ENCODE results near the gene ATXN7L1. TPM values are rescaled to one million over a fixed set of nuclear protein-coding genes. Genes with fewer than 3 reads are reported as not detected.

The ATXN7L1 gene
- polyA plus RNA-seq, 1 experiment: 2.7 TPM

DNA sequence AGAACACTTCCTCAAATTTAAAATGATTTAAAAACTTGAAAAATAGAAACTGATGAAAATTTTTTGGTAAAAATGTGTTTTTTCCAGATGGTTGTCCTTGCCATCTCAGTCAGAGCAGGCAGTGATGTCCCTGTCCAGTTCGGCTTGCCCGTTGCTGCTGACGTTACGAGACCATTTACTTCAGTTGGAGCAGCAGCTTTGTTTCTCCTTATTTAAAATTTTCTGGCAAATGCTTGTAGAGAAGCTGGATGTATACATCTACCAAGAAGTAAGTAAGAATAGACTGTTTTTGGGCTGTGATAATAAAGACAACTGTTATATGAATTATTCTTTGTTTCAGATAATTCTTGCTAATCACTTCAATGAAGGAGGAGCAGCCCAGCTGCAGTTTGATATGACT is 311.2 kb downstream of the ATXN7L1 start:
- ChIA-PET CTCF (interaction anchor here (1.4 to 1.5 kb wide), 2 partner anchors 10 kb away, joined by 4 to 6 read pairs; no protein-coding TSS in a partner anchor), POLR2A (no interaction called here)
- peaks cover 6% of the 10 kb centered on the region for H3K36me3 ChIP-seq (ENCODE audit: control insufficient read depth, insufficient read depth, low read length)
- no peaks in the 10 kb centered on the region for H3K27me3 ChIP-seq (ENCODE audit: control insufficient read depth, insufficient read depth, low read length)
- no peak overlapping the region for H3K4me3 ChIP-seq (ENCODE audit: low read depth, low read length)
- TF ChIP-seq, protein P1, sequence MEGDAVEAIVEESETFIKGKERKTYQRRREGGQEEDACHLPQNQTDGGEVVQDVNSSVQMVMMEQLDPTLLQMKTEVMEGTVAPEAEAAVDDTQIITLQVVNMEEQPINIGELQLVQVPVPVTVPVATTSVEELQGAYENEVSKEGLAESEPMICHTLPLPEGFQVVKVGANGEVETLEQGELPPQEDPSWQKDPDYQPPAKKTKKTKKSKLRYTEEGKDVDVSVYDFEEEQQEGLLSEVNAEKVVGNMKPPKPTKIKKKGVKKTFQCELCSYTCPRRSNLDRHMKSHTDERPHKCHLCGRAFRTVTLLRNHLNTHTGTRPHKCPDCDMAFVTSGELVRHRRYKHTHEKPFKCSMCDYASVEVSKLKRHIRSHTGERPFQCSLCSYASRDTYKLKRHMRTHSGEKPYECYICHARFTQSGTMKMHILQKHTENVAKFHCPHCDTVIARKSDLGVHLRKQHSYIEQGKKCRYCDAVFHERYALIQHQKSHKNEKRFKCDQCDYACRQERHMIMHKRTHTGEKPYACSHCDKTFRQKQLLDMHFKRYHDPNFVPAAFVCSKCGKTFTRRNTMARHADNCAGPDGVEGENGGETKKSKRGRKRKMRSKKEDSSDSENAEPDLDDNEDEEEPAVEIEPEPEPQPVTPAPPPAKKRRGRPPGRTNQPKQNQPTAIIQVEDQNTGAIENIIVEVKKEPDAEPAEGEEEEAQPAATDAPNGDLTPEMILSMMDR (IDR thresholded peaks at IDR 0.05; ENCODE audit: insufficient read depth, low read depth, low read length): no peak
- DNase-seq (ENCODE audit: low read depth): no peak

DNA sequence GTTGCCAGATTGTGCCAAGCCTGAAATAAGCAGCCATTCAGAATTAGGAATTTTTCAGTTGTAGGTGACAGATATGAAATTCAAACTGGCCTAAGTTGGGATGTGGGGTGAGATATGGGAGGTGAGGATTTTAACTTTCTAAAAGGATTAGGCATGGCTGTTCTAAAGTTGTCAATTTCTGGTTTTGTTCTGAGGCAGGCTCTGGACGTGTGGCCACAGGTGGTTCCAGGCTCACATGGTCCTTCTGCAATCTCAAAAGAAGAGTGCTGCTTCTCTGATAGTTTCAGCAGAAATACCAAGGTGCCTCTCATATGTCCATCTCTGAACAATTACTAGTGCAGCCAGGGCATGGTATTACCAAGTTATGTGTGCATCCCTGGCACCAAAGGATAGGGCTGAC is 316.5 kb downstream of the ATXN7L1 start:
- no peak overlapping the region for H3K4me3 ChIP-seq (ENCODE audit: low read depth, low read length)
- peaks cover 3% of the 10 kb centered on the region; the same call in 1 of the 2 replicates for H3K36me3 ChIP-seq (ENCODE audit: control insufficient read depth, insufficient read depth, low read length)
- ChIA-PET POLR2A (no interaction called here), CTCF (no interaction called here)
- TF ChIP-seq, protein P1 (IDR thresholded peaks at IDR 0.05; ENCODE audit: insufficient read depth, low read depth, low read length): no peak
- no peak for DNase-seq (ENCODE audit: low read depth)
- H3K27me3 ChIP-seq (ENCODE audit: control insufficient read depth, insufficient read depth, low read length): no peaks in the 10 kb centered on the region

Other genes starting within 250 kb of the ATXN7L1 start
- gene CDHR3, start 86.7 kb upstream of the ATXN7L1 start, polyA plus RNA-seq (2011; rRNA removed): 2.9 and 3.1 TPM in 2 replicates
- gene SYPL1, start 235.7 kb upstream of the ATXN7L1 start, polyA plus RNA-seq (2011; rRNA removed): 39.9 and 77.9 TPM in 2 replicates

All from BJ (cell line).